ENCODE results near the gene RASGRF2.

DNA sequence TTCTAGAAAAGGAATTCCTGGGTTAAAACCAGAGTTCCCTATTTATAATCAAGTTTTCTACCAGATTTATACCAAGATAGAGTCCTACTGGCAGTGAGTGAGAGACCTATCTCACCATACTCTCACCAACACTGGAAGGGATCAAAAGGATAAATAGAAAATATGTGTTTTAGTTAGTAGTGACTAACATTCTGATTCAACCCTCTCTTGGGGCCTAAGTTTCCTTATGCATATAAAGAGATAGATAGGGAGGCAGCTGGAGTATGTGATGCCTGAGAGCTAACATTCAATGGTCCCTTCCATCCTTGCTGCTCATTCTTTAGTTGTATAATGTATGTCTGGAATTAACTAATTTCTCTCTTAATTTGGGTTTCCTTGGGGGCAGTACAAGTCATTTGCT is 304.9 kb downstream of the RASGRF2 start:
- TF ChIP-seq, protein P1, sequence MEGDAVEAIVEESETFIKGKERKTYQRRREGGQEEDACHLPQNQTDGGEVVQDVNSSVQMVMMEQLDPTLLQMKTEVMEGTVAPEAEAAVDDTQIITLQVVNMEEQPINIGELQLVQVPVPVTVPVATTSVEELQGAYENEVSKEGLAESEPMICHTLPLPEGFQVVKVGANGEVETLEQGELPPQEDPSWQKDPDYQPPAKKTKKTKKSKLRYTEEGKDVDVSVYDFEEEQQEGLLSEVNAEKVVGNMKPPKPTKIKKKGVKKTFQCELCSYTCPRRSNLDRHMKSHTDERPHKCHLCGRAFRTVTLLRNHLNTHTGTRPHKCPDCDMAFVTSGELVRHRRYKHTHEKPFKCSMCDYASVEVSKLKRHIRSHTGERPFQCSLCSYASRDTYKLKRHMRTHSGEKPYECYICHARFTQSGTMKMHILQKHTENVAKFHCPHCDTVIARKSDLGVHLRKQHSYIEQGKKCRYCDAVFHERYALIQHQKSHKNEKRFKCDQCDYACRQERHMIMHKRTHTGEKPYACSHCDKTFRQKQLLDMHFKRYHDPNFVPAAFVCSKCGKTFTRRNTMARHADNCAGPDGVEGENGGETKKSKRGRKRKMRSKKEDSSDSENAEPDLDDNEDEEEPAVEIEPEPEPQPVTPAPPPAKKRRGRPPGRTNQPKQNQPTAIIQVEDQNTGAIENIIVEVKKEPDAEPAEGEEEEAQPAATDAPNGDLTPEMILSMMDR (IDR thresholded peaks at IDR 0.05), result no peak
- TF ChIP-seq POLR2A (IDR thresholded peaks at IDR 0.05) (no peak), POLR2AphosphoS5 (IDR thresholded peaks at IDR 0.05) (no peak), EP300 (IDR thresholded peaks at IDR 0.05; ENCODE audit: low read depth) (no peak)

Measured in transverse colon (tissue), 4 donors.